GM19193 (cell line): Measurements from ENCODE around the gene FILIP1L.

Experiments
- POLR2A ChIP-seq: IDR thresholded peaks from 4 replicates; pipeline ENCODE4 v1.6.1; 2011; ENCODE audit not compliant: insufficient read depth, insufficient read length; ENCODE audit errors: extremely low read depth

FILIP1L gene

GRCh38 chr3:99941211-99941610 is 173.1 kb downstream of the FILIP1L start:
- no peak for TF ChIP-seq POLR2A

DNA sequence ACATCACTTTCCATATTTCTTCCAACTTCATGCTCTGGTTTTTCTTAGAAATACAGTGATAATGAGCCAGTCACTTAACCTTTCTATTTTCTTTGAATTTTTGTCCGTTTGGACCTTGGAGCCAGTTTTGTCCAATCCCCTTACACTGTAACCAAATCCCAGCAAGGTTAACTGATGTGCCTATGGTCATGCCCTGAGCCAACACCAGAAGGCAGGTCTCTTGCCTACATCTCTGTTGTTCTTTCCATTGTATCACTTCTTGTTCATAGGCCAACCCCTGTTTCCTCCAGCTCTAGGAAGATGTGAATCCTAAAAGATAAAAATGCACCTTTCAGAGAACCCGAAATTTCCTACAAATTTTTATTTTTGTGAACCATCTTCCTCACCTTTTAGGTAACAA is 174.0 kb downstream of the FILIP1L start:
- no peak for TF ChIP-seq POLR2A

DNA sequence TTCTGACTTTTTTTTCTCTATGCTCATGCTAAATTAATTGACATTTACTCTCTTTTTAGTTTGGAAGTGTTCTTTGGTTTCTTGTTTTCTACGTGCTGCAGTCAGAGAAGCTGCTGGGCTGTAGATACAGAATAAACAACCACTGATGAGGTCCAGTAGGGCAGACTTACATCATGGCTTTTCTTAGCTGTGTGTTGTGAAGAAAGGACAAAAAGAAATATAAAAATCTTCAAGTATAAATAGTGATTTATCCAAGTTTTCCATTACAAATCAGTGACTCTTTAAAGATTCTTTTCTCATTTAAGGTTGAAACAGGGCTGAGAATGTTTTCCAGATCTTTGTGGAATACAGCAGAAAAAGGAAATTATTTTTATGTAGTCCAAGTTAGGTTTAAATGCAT is 174.4 kb downstream of the FILIP1L start:
- TF ChIP-seq POLR2A, result no peak

DNA sequence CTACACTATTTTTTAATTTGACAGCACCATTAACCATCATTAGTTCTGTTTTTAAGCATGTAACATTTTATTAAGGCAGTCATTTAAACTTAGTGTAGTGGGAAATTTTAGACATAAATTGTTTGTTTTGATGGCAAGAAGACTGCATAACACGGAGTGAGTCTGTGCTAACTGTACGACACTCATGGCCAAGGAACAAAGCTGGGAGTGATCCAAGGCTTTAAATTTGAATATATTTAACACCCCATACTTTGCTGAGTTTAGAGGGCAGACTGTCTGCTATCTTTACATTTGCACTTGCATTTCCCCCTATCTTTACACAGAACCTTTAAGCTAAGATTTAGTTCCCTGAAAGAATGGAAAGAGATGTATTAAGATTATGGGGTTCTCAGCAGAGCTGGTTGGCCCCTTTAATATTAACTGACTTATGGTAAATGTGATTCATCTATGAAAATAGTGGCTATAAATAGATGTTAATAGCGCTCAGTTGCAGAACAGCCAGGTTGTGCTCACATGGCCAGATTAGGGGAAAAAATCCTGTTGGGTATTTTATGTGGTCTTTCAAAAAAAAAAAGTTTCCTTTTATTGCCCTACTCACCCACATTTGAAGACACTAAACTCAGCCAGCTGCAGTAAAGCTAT is 175.9 kb downstream of the FILIP1L start:
- no peak for TF ChIP-seq POLR2A

DNA sequence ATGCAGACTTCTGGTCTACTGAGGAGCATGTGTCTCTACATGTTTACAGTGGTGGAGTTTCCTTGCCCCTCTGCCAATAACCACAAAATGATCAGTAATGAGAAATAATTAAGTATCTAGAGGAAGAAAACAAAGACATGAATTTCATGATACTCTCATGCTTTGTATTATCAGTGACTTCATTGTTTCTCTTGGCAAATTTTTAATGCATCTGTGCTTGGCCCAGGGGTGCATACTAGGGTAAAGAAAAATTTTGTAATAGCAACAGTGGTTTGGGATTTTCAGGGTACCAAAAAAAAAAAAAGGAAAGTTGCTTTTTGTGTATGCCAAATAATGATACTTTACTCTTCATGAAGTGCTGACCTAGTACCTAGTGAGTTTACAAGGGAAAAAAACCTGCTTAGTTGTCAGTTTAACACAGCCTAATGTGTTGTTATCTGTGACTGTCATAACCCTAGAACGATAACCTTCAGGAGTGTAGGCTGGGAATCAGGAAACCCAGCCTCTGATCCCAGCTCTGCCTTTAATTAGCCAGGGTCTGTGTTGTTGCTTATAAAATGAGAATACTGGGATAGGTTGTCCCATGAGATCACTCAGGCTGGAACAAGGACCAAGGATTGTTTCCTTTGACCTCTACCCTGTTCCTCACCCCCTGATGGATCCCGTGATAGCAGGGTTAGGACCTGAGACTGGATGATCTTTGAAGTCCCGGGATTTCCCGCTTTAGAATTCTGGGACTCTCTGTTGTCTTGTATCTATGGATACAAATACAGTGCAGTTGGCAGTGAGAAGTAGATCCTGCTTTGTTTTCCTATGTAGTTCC is 179.1 kb downstream of the FILIP1L start:
- TF ChIP-seq POLR2A, result no peak

GRCh38 chr3:99933971-99934750 is 180.1 kb downstream of the FILIP1L start:
- TF ChIP-seq POLR2A, result no peak

GRCh38 chr3:99931059-99931458 is 183.2 kb downstream of the FILIP1L start:
- TF ChIP-seq POLR2A, result no peak

GRCh38 chr3:99929745-99930139 is 184.6 kb downstream of the FILIP1L start:
- TF ChIP-seq POLR2A, result no peak

DNA sequence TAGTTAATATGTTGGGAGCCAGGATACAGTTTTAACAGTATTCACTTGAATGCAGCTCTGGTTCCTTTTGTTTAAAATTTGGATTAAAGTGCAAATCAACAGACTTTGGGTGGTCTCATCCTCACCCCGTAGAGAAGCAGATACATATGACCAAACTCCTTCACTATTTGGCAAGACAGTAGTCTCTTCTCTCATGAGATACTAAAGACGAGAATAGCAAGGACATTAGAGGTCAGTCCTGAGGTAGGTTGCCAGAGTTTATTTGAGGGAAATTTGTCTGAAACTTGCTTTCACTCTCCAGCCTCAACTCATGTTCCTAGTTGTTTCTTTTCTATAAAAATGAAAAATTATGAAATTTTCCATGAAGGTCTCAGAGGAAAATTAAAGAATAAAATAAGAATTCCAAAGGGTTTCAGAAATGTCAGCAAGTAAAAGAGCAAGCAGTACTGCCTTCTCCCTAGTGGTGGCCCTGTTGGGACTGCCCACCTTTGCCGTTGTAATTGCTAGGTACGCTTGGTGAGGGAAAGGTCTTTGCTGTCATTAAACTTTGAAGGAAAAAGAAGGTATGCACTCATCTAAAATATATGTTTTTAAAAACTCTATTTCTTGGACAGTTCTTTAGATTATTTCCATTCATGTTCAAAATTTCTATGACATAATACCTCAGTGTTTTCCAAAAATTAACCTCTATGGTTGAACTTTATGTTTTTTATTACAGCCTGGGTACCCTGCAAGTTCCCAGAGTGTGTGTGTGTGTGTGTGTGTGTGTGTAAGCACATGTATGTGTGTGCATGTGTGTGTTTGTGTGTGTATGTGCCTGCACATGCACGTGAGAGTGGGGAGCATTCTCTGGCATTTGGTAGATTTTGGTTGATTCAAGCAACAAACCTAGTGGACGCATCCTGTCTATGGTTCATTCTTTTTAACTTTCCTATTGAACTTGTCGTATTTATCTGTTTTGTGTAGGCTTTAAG is 185.2 kb downstream of the FILIP1L start:
- TF ChIP-seq POLR2A, result no peak

DNA sequence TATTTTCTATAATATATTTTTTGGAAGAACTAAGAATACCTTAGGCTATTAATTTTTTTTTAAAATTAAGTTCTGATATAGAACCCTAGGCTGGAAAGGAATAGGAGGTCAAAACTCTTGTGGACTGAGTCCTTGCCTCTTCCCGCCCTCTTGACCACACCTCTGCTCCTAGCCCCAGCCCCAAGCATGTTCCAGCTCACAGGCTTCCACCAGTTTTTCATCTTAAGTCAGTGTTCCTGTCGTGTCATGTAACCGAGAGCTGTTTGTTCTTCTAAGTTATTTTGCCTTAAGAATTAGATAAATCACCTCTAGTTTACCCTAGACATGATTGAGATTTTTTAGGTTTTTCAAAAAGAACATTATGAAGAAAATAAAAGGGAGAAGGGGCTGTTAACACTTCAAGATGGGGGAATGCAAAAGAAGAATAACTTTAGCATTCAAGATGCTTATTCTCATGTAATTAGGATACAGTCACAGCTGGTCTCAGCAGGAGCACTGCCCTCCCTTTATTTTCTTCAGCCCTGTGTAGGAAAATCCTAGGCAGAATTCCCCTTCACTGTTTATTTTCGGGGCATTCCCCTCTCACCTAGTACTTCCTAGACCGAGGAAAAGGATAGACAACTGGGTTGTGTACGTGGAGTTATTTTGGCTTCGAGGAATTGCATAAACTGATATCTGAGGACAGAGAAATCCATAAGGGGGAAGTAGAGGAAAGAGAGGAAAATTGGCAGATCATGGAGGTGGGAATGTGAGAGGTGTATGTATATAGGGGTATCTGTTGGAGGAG is 186.4 kb downstream of the FILIP1L start:
- TF ChIP-seq POLR2A, result no peak

- TF ChIP-seq POLR2A, result no peak
Measured at GRCh38 chr3:99925584-99926230, 188.6 kb downstream of the FILIP1L start.

DNA sequence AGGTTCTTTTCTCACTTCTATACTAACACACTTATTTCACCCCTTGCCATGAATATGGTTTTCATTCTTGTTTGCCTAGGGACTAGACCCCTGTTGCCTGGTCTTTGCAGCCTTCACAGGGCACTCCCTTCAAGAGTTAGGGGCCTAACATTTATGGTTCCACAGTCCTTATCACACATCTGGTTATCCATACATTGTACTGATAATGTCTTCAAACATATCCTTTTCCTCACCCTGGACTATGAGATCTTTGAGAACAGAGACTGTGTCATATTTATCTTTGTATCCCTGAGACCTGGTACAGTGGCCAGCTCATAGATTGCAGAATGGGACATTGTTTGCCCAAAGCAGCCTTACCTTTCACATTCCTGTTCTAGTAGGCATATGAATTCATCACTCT is 190.4 kb downstream of the FILIP1L start:
- TF ChIP-seq POLR2A, result no peak

GRCh38 chr3:99921986-99922385 is 192.3 kb downstream of the FILIP1L start:
- TF ChIP-seq POLR2A, result no peak
